ENCODE data around the gene LAMTOR5.

Gene LAMTOR5

DNA sequence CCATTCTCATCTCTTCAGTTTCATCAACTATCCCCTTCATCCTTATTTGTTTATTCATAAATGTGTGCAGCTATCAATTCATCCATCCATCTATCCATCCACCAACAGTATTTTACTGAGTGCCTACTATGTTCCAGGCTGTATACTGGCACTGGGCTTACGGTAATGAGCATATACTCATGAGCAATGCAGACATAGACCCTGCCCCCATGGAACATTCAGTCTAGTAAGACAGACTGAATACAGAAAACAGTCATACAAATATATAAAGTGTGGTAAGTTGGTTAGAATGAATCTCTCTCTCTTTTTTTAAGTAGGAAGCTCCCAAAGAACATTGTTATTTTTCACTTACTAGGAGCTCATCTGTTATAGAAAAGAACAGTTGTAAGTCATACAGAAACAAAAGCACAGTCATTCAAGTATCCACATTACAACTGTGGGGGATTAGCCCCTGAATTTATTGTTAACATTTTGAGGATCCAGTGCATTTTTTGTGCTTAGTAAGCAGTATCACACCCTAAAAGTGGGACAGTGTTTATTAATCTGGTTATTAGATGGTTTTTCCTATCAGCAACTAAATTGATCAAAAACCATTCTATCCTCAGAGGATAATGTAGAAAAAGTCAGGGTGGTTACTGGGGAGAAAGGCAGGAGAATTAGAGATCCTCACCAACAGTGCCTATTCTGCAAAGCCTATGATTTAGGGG, 20.3 kb downstream of the LAMTOR5 start:
- no peak for DNase-seq (ENCODE audit: low read depth)

GRCh38 chr1:110385369-110385768, 22.1 kb downstream of the LAMTOR5 start:
- DNase-seq (ENCODE audit: low read depth), result no peak

- DNase-seq (ENCODE audit: low read depth), result no peak
Observed at GRCh38 chr1:110384581-110385321, 22.7 kb downstream of the LAMTOR5 start.

DNA sequence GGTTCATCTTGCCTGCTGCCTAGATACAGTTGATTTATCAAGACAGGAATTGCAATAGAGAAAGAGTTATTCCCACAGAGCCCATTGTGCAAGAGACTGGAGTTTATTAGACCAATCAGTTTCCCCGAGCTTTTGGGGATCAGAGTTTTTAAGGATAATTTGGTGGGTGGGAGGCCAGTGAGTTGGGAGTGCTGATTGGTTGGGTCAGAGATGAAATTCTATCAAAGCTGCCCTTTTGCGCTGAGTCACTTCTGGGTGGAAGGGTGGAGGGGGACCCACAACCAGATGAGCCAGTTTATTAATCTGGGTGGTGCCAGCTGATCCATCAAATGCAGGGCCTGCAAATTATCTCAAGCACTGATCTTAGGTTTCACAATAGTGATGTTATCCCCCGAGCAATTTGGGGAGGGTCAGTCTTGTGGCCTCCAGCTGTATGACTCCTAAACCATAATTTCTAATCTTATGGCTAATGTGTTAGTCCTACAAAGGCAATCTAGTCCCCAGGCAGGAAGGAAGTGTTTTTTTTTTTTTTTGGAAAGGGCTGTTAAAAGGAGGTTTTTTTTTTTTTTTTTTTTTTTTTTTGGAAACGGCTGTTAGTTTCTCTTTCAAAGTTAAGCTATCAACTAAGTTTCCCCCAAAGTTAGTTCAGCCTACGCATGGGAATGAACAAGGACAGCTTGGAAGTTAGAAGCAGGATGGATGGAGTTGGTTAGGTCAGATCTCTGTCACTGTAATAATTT, 24.1 kb downstream of the LAMTOR5 start:
- DNase-seq (ENCODE audit: low read depth), result no peak

GRCh38 chr1:110380672-110381283, 26.7 kb downstream of the LAMTOR5 start:
- no peak for DNase-seq (ENCODE audit: low read depth)

DNA sequence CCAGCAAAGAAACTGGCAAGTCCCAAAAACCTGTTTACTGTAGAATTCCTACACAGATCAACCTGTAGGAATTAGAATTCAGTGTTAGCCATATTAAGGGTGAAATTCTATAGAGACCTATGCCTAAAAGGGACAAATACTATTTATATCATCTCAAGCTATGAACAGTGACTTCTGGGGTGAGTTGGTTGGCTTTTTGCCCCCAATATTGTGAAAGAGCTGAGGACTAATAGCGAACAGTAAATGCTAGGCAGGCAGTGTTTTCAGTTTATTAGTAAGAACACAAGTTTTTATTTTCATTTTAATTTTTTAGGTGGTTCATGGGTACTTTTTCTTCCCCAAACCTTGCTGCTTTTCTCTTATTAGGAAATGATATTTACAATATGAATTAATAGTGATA, 32.0 kb downstream of the LAMTOR5 start:
- DNase-seq (ENCODE audit: low read depth), result no peak

DNA sequence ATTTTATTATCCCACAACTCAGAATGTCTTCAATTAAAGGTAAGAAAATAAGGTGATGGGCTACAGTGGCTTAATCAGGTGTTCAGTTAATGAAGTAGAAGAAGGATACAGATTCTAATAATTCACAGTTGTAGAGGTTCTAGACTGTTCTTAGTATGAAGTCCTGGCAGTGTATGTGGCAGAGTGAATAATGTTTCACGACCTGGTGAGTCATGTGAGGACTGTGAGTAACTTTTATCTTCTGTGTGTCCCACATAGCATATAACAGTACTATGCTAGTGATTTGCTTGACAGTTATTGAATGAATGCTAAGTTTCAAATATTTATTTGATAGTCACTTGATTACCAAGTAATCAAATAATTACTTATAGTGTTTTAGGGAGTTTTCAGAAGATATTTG, 36.7 kb downstream of the LAMTOR5 start:
- DNase-seq (ENCODE audit: low read depth), result no peak

- no peak for DNase-seq (ENCODE audit: low read depth)
Observed at GRCh38 chr1:110364221-110364620, 43.3 kb downstream of the LAMTOR5 start.

DNA sequence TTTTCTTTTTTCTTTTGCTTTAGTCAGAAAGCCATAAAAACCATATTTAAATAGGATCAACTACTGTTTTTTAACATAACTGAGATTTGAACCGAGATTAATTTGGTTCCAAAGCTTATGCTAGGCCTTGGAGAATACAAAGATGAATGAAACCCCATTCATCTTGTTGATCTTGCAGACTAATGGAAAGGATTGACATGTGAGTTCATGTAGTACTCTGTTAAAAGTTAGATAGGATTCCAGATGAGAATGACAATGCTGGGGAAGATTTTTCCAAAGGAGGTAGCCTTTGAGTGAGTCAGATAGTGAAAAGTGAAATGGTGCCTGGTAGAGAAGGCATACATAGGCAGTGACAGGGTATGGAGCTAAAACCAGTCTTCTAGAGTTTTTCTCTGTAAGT, 45.6 kb downstream of the LAMTOR5 start:
- no peak for DNase-seq (ENCODE audit: low read depth)

DNA sequence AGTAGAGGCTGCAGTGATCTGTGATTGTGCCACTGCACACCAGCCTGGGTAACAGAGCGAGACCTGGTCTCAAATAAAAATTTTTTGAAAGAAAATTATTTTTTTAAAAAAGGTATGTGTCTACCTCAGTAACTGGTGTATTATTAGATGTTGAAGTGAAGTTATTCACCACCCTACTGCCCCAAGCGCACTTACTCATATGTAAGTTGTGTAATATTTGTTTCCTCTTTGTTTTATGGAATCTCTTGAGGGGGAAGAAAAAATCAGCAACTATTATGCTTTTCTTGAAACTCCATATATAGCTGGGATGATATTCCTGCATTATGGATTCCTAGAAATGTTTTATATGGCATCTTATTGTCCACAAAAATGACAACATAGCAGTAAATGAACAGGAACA, 47.1 kb downstream of the LAMTOR5 start:
- DNase-seq (ENCODE audit: low read depth), result no peak

GRCh38 chr1:110356379-110356778, 51.1 kb downstream of the LAMTOR5 start:
- DNase-seq (ENCODE audit: low read depth), result no peak

GRCh38 chr1:110355321-110355720, 52.2 kb downstream of the LAMTOR5 start:
- no peak for DNase-seq (ENCODE audit: low read depth)

Data from CMK (cell line).